GM21723 (cell line): Measurements from ENCODE around the gene ABI1.
A peak's percentile ranks its signal among the peaks of the same experiment; 100 is the strongest.
"Not testable (repeated sequence)": the region's sequence is repeated elsewhere in the genome, so short reads cannot be mapped to it uniquely, and the experiment has no call there.

ENCODE experiments used
- ATAC-seq: cut with Tn5 transposase; IDR thresholded peaks from one replicate; pipeline ENCODE4 v1.9.1; 2021; ENCODE audit warnings: mild to moderate bottlenecking, moderate library complexity; ENCODE audit not compliant: unreplicated experiment

The ABI1 gene

GRCh38 chr10:26805567-26806245, 55.1 kb downstream of the ABI1 start:
- ATAC-seq: no peak

GRCh38 chr10:26804418-26805393, 56.1 kb downstream of the ABI1 start:
- no peak for ATAC-seq

- no peak for ATAC-seq
These were observed 56.9 kb downstream of the ABI1 start for GRCh38 chr10:26803849-26804248.

- no peak for ATAC-seq
These were observed 58.2 kb downstream of the ABI1 start for GRCh38 chr10:26802527-26802926.

- no peak for ATAC-seq
These were observed 58.9 kb downstream of the ABI1 start for GRCh38 chr10:26801831-26802230.

GRCh38 chr10:26801274-26801673, 59.5 kb downstream of the ABI1 start:
- ATAC-seq: no peak

GRCh38 chr10:26800468-26800867, 60.3 kb downstream of the ABI1 start:
- no peak for ATAC-seq

GRCh38 chr10:26799342-26799741, 61.4 kb downstream of the ABI1 start:
- peak; percentile 60 for ATAC-seq

- no peak for ATAC-seq
These were observed 62.5 kb downstream of the ABI1 start for GRCh38 chr10:26798298-26798697.

GRCh38 chr10:26797340-26797739, 63.4 kb downstream of the ABI1 start:
- ATAC-seq: no peak

GRCh38 chr10:26792758-26793495, 67.8 kb downstream of the ABI1 start:
- ATAC-seq: no peak

- ATAC-seq: no peak
These were observed 70.3 kb downstream of the ABI1 start for GRCh38 chr10:26790221-26790995.

GRCh38 chr10:26789779-26790178, 71.0 kb downstream of the ABI1 start:
- ATAC-seq: not testable (repeated sequence)

- no peak for ATAC-seq
These were observed 73.4 kb downstream of the ABI1 start for GRCh38 chr10:26787362-26787761.

- peak; percentile 10 for ATAC-seq
These were observed 79.0 kb downstream of the ABI1 start for GRCh38 chr10:26781797-26782196.

- ATAC-seq: peak; percentile 61
These were observed 79.8 kb downstream of the ABI1 start for GRCh38 chr10:26780793-26781601.

- ATAC-seq: peak; percentile 41
These were observed 80.5 kb downstream of the ABI1 start for GRCh38 chr10:26780106-26780792.

- ATAC-seq: no peak
These were observed 81.4 kb downstream of the ABI1 start for GRCh38 chr10:26779176-26779860.

- ATAC-seq: no peak
These were observed 83.1 kb downstream of the ABI1 start for GRCh38 chr10:26777686-26778085.
